Ovary (tissue), 3 donors: ENCODE results near the gene CDKN2A.

Source experiments
- POLR2A ChIP-seq: fragments of 450-650 bp; IDR thresholded peaks from one replicate; pipeline ENCODE4 v1.6.1; 2017; ENCODE audit warnings: antibody characterized with exemption, mild to moderate bottlenecking, moderate library complexity
- TF ChIP-seq, protein P1 (sequence below), 3 donors: fragments of 450-650 bp in 2 of 3; fragments of 200-600 bp in 1 of 3; IDR thresholded peaks; one replicate each; pipeline versions ENCODE4 v1.5.1 to v1.8.0; 2016 to 2022; ENCODE audit warnings: antibody characterized with exemption in 3 of 3, mild to moderate bottlenecking in 1 of 3
- donor health status: DM: no; HTN: no; CAD: no.

DNA sequence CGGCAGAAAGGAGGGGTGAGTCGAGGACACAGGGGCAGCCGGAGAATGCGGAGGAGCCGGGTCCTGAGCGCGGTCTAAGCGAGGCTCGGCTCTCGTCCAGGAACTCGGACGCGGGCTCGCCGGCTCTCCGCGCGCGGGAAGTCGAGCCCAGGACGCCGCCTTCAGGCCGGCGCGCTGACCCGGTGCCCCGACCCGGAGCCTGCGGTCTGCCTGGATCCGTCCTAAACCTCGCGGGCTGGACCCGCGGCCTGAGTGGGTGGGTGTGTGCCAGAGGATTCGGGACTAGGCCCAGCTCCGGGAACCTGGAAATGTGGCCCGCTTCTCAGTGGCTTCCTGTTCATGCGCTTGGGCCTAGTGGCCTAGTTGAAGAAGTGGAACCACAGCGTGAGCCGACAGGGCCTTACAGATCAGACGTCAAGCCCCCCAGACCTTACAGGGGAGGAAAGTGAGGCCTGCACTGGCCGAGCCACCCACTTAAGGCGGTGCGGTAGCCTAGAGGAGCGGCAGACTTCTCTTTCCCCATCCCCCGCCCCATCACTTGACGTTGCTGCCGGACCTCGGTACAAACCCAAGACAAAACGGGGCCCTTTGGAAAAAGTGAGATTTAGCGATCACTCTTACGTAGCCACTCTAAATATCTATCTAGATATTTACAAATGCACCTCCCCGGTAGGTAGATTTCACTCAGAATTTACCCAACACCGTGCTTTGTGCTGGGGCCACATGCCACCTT lies 1.6 kb upstream of the CDKN2A start:
- no peak for TF ChIP-seq POLR2A
- TF ChIP-seq, protein P1, sequence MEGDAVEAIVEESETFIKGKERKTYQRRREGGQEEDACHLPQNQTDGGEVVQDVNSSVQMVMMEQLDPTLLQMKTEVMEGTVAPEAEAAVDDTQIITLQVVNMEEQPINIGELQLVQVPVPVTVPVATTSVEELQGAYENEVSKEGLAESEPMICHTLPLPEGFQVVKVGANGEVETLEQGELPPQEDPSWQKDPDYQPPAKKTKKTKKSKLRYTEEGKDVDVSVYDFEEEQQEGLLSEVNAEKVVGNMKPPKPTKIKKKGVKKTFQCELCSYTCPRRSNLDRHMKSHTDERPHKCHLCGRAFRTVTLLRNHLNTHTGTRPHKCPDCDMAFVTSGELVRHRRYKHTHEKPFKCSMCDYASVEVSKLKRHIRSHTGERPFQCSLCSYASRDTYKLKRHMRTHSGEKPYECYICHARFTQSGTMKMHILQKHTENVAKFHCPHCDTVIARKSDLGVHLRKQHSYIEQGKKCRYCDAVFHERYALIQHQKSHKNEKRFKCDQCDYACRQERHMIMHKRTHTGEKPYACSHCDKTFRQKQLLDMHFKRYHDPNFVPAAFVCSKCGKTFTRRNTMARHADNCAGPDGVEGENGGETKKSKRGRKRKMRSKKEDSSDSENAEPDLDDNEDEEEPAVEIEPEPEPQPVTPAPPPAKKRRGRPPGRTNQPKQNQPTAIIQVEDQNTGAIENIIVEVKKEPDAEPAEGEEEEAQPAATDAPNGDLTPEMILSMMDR (IDR thresholded peaks at IDR 0.05), result no peak
